Osteocyte (in vitro differentiated cells): Measurements from ENCODE around the gene CHP1. TPM values are rescaled to one million over a fixed set of nuclear protein-coding genes. Genes with fewer than 3 reads are reported as not detected.

ENCODE experiments used
- DNase-seq: peaks from one replicate; pipeline ENCODE4 v3.0.0; 2021; ENCODE audit warnings: mixed read lengths; ENCODE audit not compliant: unreplicated experiment; ENCODE audit errors: extremely low spot score
- H3K27ac Mint-ChIP-seq: one replicate; pipeline ENCODE4 v1.8.0; 2021; ENCODE audit warnings: mild to moderate bottlenecking, mixed read lengths; ENCODE audit not compliant: unreplicated experiment
- H3K27me3 Mint-ChIP-seq: one replicate; pipeline ENCODE4 v1.8.0; 2021; ENCODE audit warnings: mixed read lengths; ENCODE audit not compliant: unreplicated experiment
- H3K36me3 Mint-ChIP-seq: one replicate; pipeline ENCODE4 v1.8.0; 2021; ENCODE audit warnings: mixed read lengths; ENCODE audit not compliant: unreplicated experiment
- H3K4me1 Mint-ChIP-seq: one replicate; pipeline ENCODE4 v1.8.0; 2021; ENCODE audit warnings: mixed read lengths; ENCODE audit not compliant: unreplicated experiment
- H3K4me3 Mint-ChIP-seq: one replicate; pipeline ENCODE4 v1.8.0; 2021; ENCODE audit warnings: mild to moderate bottlenecking, moderate library complexity, mixed read lengths; ENCODE audit not compliant: unreplicated experiment
- H3K9me3 Mint-ChIP-seq: one replicate; pipeline ENCODE4 v1.8.0; 2021; ENCODE audit warnings: mixed read lengths; ENCODE audit not compliant: unreplicated experiment
- total RNA-seq: library from RNA; stranded (reverse); gene quantifications from 2 replicates; pipeline ENCODE4 v1.2.1, GENCODE V29; 2021
- TF ChIP-seq, protein P1 (sequence below): fragments of 200-600 bp; sonication (generic); IDR thresholded peaks from 2 replicates; pipeline ENCODE4 v1.5.0; 2021; ENCODE audit warnings: antibody characterized with exemption, mild to moderate bottlenecking, moderate library complexity

CHP1 gene
- total RNA-seq, 1 donor from 2014 or later: 87.7 TPM

DNA sequence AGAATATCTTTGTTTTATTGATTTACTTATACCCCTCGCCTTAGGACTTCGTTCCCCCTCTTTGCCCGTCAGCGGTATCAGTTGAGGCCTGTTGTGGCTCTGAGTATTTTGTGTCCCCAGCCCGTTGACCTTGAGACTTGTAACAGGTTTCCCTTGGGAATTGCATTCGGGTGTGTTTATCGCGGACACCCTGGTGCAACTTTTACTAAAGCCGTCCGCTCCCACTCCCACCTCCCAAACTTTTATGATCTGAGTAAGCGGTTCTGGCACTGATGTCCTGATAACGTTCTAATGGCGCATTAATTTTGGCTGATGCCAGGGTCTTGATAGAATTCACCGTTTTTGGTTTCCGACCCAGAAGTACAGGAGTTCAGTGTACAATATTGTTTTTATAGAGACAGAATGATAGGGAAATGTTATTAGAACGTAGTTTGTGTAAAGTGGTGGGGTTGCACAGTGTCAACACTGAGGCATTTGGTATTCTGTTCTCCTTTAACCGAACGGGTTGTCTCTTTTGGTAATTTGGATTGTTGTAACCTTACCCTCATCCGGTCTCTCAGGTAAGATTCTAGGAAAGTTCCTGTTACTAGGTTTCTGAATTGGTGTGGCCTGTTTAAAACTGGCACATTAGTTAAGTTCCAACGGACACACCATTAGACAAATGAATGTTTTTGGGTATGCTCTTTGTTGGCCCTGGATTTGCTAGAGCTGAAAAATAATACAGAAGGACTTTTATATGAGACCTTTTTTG lies 53.5 kb downstream of the CHP1 start:
- Mint-ChIP-seq H3K27ac (peak overlapping the region; percentile 93), H3K4me3 (peak overlapping the region; percentile 95), H3K4me1 (peaks cover 25% of the 10 kb centered on the region), H3K27me3 (no peaks in the 10 kb centered on the region), H3K9me3 (no peaks in the 10 kb centered on the region), H3K36me3 (peaks cover 27% of the 10 kb centered on the region)
- TF ChIP-seq, protein P1, sequence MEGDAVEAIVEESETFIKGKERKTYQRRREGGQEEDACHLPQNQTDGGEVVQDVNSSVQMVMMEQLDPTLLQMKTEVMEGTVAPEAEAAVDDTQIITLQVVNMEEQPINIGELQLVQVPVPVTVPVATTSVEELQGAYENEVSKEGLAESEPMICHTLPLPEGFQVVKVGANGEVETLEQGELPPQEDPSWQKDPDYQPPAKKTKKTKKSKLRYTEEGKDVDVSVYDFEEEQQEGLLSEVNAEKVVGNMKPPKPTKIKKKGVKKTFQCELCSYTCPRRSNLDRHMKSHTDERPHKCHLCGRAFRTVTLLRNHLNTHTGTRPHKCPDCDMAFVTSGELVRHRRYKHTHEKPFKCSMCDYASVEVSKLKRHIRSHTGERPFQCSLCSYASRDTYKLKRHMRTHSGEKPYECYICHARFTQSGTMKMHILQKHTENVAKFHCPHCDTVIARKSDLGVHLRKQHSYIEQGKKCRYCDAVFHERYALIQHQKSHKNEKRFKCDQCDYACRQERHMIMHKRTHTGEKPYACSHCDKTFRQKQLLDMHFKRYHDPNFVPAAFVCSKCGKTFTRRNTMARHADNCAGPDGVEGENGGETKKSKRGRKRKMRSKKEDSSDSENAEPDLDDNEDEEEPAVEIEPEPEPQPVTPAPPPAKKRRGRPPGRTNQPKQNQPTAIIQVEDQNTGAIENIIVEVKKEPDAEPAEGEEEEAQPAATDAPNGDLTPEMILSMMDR: no peak
- no peak for DNase-seq

GRCh38 chr15:41285285-41285684 lies 54.2 kb downstream of the CHP1 start:
- no peaks in the 10 kb centered on the region for H3K27me3 Mint-ChIP-seq

GRCh38 chr15:41286665-41287333 lies 55.7 kb downstream of the CHP1 start:
- Mint-ChIP-seq H3K4me3 (no peak overlapping the region), H3K36me3 (peaks cover 22% of the 10 kb centered on the region), H3K4me1 (peaks cover 23% of the 10 kb centered on the region), H3K9me3 (no peaks in the 10 kb centered on the region), H3K27me3 (no peaks in the 10 kb centered on the region), H3K27ac (no peak overlapping the region)
- DNase-seq: no peak
- TF ChIP-seq, protein P1: no peak

More at GRCh38 chr15:41285285-41285684, 54.2 kb downstream of the CHP1 start:
- H3K4me1 Mint-ChIP-seq: peaks cover 25% of the 10 kb centered on the region
- TF ChIP-seq, protein P1: no peak
- H3K27ac Mint-ChIP-seq: peak overlapping the region; percentile 93
- DNase-seq: no peak
- no peaks in the 10 kb centered on the region for H3K9me3 Mint-ChIP-seq
- H3K4me3 Mint-ChIP-seq: peak overlapping the region; percentile 95
- peaks cover 22% of the 10 kb centered on the region for H3K36me3 Mint-ChIP-seq

DNA sequence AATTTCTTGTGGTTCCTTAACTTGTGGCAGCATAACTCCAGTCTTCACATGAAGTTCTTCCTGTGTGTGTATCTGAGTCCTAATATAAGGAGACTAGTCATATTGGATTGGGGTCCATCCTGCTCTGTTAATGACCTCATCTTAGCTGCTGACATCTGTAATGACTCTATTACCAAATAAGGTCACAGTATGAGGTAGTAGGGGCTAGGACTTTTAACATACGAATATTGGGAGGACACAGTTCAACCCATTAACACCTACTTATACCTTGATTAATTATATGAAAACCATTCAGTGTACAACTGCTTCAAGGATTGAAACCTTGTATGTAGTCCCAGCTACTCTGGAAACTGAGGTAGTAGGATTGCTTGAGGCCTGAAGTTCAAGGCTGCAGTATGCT lies 57.4 kb downstream of the CHP1 start:
- no peak for DNase-seq
- Mint-ChIP-seq H3K36me3 (peaks cover 23% of the 10 kb centered on the region), H3K4me1 (peaks cover 15% of the 10 kb centered on the region), H3K27ac (no peak overlapping the region), H3K9me3 (no peaks in the 10 kb centered on the region), H3K27me3 (no peaks in the 10 kb centered on the region), H3K4me3 (no peak overlapping the region)
- TF ChIP-seq, protein P1: no peak

DNA sequence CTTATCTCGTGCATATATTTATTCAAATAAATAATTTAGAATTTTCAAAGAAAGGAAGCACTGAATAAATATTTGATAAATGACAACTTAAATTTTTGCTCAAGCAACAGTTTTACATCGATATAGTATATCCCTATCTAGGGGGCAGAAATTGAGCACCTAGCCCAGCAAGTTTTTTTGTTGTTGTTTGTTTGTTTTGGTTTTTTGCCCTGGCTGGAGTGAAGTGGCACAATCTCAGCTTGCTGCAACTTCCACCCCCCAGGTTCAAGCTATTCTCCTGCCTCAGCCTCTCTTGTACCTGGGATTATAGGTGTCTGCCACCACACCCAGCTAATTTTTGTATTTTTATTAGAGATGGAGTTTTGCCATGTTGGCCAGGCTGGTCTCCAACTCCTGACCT lies 58.9 kb downstream of the CHP1 start:
- H3K27me3 Mint-ChIP-seq: no peaks in the 10 kb centered on the region
- H3K9me3 Mint-ChIP-seq: no peaks in the 10 kb centered on the region
- H3K4me3 Mint-ChIP-seq: no peak overlapping the region
- DNase-seq: no peak
- TF ChIP-seq, protein P1: no peak
- H3K27ac Mint-ChIP-seq: no peak overlapping the region
- H3K36me3 Mint-ChIP-seq: peaks cover 23% of the 10 kb centered on the region
- H3K4me1 Mint-ChIP-seq: peaks cover 13% of the 10 kb centered on the region
